B cell (primary cell): ENCODE data around the gene CTNNA1. TPM values are rescaled to one million over a fixed set of nuclear protein-coding genes. Genes with fewer than 3 reads are reported as not detected.

Experiments used
- ATAC-seq: fragments of 200-7000 bp; cut with Tn5 transposase; one replicate; pipeline ENCODE4 v1.10.0; 2021; ENCODE audit warnings: low read depth, mild to moderate bottlenecking, moderate number of reproducible peaks, moderate library complexity
- CTCF ChIA-PET: fragments of 350-600 bp; sonication (Branson Sonifier 250); formaldehyde crosslinking; loops from one replicate; lab custom pipeline; 2021; ENCODE audit warnings: antibody characterized with exemption, inconsistent platforms; lab: Charles Lee
- POLR2A ChIA-PET: fragments of 350-600 bp; sonication (Branson Sonifier 250); formaldehyde crosslinking; loops from one replicate; lab custom pipeline; 2021; ENCODE audit warnings: antibody characterized with exemption; lab: Charles Lee
- DNase-seq: peaks from one replicate; pipeline ENCODE4 v3.0.0; 2013
- H2AFZ ChIP-seq: 2 replicates; pipeline ENCODE4 v1.6.1; 2012; ENCODE audit warnings: mild to moderate bottlenecking, low read depth, low read length; ENCODE audit not compliant: insufficient read depth, poor library complexity, severe bottlenecking
- H3K27ac ChIP-seq, 2 donors: 1 replicate in 1 of 2; 2 replicates in 1 of 2; pipeline ENCODE4 v1.5.1; 2012 to 2013; ENCODE audit warnings: low read length in 2 of 2, mild to moderate bottlenecking in 2 of 2, moderate library complexity in 1 of 2
- H3K27me3 ChIP-seq, 4 experiments: fragments of 200-600 bp in 1 of 4; sonication (generic) in 1 of 4; replicated peaks in 1 of 4; 1 replicate in 2 of 4; 2 replicates in 2 of 4; pipeline versions ENCODE4 v1.6.1 to v1.7.0; 2013 to 2016; ENCODE audit warnings: low read length in 3 of 4, mild to moderate bottlenecking in 2 of 4, mixed read lengths in 1 of 4, moderate library complexity in 1 of 4; ENCODE audit not compliant: insufficient read depth in 4 of 4, control insufficient read depth in 3 of 4; ENCODE audit errors: control extremely low read depth in 1 of 4
- H3K36me3 ChIP-seq, 2 experiments: replicated peaks in 1 of 2; 1 replicate in 1 of 2; 2 replicates in 1 of 2; pipeline versions ENCODE4 v1.6.1 to v1.7.1; 2013; ENCODE audit warnings: low read length in 1 of 2; ENCODE audit not compliant: insufficient read depth in 2 of 2, control insufficient read depth in 1 of 2; ENCODE audit errors: control extremely low read depth in 1 of 2, extremely low read depth in 1 of 2
- H3K4me1 ChIP-seq, 2 donors: fragments of 200-600 bp in 1 of 2; sonication (generic) in 1 of 2; 1 replicate in 1 of 2; 2 replicates in 1 of 2; pipeline versions ENCODE4 v1.5.1 to v1.6.1; 2013 to 2017; ENCODE audit warnings: low read length in 2 of 2; ENCODE audit not compliant: control insufficient read depth in 2 of 2, insufficient read depth in 2 of 2
- H3K4me2 ChIP-seq: replicated peaks from 2 replicates; pipeline ENCODE3; 2012; ENCODE audit warnings: mild to moderate bottlenecking, low read depth, low read length; ENCODE audit not compliant: poor library complexity, severe bottlenecking
- H3K4me3 ChIP-seq, 5 experiments: fragments of 200-600 bp in 1 of 5; sonication (generic) in 1 of 5; 1 replicate in 3 of 5; 2 replicates in 2 of 5; pipeline versions ENCODE4 v1.5.1 to v1.7.0; 2011 to 2016; ENCODE audit warnings: low read length in 4 of 5, mild to moderate bottlenecking in 4 of 5, low read depth in 2 of 5, control low read depth in 1 of 5, moderate library complexity in 1 of 5; ENCODE audit not compliant: insufficient read depth in 1 of 5; ENCODE audit errors: control extremely low read depth in 1 of 5, extremely low read depth in 1 of 5
- H3K79me2 ChIP-seq: fragments of 200-600 bp; sonication (generic); one replicate; pipeline ENCODE4 v1.6.0; 2016; ENCODE audit warnings: low read length; ENCODE audit not compliant: control insufficient read depth, insufficient read depth
- H3K9ac ChIP-seq: fragments of 200-600 bp; sonication (generic); 2 replicates; pipeline ENCODE4 v1.6.1; 2017; ENCODE audit warnings: mild to moderate bottlenecking, low read length, moderate library complexity
- H3K9me3 ChIP-seq, 3 donors: one replicate each; pipeline versions ENCODE4 v1.6.1 to v1.7.1; 2013; ENCODE audit warnings: low read length in 2 of 3; ENCODE audit not compliant: control insufficient read depth in 2 of 3, insufficient read depth in 1 of 3; ENCODE audit errors: control extremely low read depth in 1 of 3
- H4K20me1 ChIP-seq: 2 replicates; pipeline ENCODE4 v1.6.0; 2012; ENCODE audit warnings: mild to moderate bottlenecking, low read length; ENCODE audit not compliant: insufficient read depth, control insufficient read depth, poor library complexity, severe bottlenecking
- H3K27ac Mint-ChIP-seq: one replicate; pipeline ENCODE4 v1.8.0; 2021; ENCODE audit warnings: mixed read lengths
- H3K27me3 Mint-ChIP-seq: one replicate; pipeline ENCODE4 v1.8.0; 2021; ENCODE audit warnings: mixed read lengths
- H3K4me1 Mint-ChIP-seq: one replicate; pipeline ENCODE4 v1.8.0; 2021; ENCODE audit warnings: mixed read lengths
- H3K4me3 Mint-ChIP-seq: one replicate; pipeline ENCODE4 v1.8.0; 2021; ENCODE audit warnings: mixed read lengths
- H3K9me3 Mint-ChIP-seq: one replicate; pipeline ENCODE4 v1.8.0; 2022; ENCODE audit warnings: mixed read lengths; ENCODE audit not compliant: insufficient read depth
- EZH2 ChIP-seq: IDR thresholded peaks from 2 replicates; pipeline ENCODE4 v1.6.1; 2012; ENCODE audit warnings: borderline replicate concordance, low read depth, mild to moderate bottlenecking, moderate library complexity, low read length; ENCODE audit not compliant: insufficient read depth, poor library complexity, severe bottlenecking
- WGBS: methylation state at CpG from one replicate; pipeline ENCODE4 v1.1.5; 2013; ENCODE audit warnings: missing lambda C conversion rate; ENCODE audit not compliant: insufficient coverage; 5-methylcytosine and 5-hydroxymethylcytosine counted together
- intact Hi-C: fragments of 100-400 bp; cut with micrococcal nuclease; formaldehyde crosslinking; loops from one replicate; pipeline ENCODE4 v1.10.0; 2022
- polyA plus RNA-seq: library from polyadenylated mRNA; depleted of rRNA; stranded (reverse); fragments of >200 nt; gene quantifications from 2 replicates; pipeline ENCODE4 v1.2.3, GENCODE V29; 2012
- total RNA-seq, 2 donors: library from RNA; stranded (reverse); fragments of 120-200 nt in 1 of 2; gene quantifications; 1 replicate in 1 of 2; 2 replicates in 1 of 2; pipeline versions ENCODE4 v1.2.3 to v1.2.4, GENCODE V29; 2013 to 2022
- TF ChIP-seq, protein P1 (sequence below): fragments of 200-600 bp; IDR thresholded peaks from one replicate; pipeline ENCODE4 v1.8.0; 2022; ENCODE audit warnings: antibody characterized with exemption, mild to moderate bottlenecking

CTNNA1 gene
- total and polyA plus RNA-seq, 2 donors (not counting 1 experiment from before 2014, with no cell fraction given): 22.7 to 96.0 TPM

GRCh38 chr5:138705007-138705406 lies 48.2 kb upstream of the CTNNA1 start:
- Histone ChIP-seq H3K27ac (no peak overlapping the region), H4K20me1 (no peaks in the 10 kb centered on the region), H3K79me2 (no peaks in the 10 kb centered on the region), H3K4me1 (no peaks in the 10 kb centered on the region), H3K36me3 (no peaks in the 10 kb centered on the region), H3K27me3 (peaks cover 0 to 11% (median 5%) of the 10 kb centered on the region in 4 experiments), H3K4me2 (no peak overlapping the region), H3K9me3 (no peaks in the 10 kb centered on the region), H2AFZ (no peak overlapping the region), H3K4me3 (no peak overlapping the region), H3K9ac (no peak overlapping the region)
- no peak overlapping the region for H3K27ac Mint-ChIP-seq
- peaks cover 34% of the 10 kb centered on the region for H3K27me3 Mint-ChIP-seq
- H3K4me1 Mint-ChIP-seq: no peaks in the 10 kb centered on the region
- DNase-seq: no peak
- CTCF ChIA-PET: no interaction called here
- intact Hi-C loops: no loop called here
- no peak overlapping the region for H3K4me3 Mint-ChIP-seq
- POLR2A ChIA-PET: no interaction called here
- TF ChIP-seq EZH2: no peak
- TF ChIP-seq, protein P1, sequence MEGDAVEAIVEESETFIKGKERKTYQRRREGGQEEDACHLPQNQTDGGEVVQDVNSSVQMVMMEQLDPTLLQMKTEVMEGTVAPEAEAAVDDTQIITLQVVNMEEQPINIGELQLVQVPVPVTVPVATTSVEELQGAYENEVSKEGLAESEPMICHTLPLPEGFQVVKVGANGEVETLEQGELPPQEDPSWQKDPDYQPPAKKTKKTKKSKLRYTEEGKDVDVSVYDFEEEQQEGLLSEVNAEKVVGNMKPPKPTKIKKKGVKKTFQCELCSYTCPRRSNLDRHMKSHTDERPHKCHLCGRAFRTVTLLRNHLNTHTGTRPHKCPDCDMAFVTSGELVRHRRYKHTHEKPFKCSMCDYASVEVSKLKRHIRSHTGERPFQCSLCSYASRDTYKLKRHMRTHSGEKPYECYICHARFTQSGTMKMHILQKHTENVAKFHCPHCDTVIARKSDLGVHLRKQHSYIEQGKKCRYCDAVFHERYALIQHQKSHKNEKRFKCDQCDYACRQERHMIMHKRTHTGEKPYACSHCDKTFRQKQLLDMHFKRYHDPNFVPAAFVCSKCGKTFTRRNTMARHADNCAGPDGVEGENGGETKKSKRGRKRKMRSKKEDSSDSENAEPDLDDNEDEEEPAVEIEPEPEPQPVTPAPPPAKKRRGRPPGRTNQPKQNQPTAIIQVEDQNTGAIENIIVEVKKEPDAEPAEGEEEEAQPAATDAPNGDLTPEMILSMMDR: no peak
- H3K9me3 Mint-ChIP-seq: no peaks in the 10 kb centered on the region
- no peak for ATAC-seq
- no CpG with 5 or more reads among the region's 3 CpGs for WGBS

DNA sequence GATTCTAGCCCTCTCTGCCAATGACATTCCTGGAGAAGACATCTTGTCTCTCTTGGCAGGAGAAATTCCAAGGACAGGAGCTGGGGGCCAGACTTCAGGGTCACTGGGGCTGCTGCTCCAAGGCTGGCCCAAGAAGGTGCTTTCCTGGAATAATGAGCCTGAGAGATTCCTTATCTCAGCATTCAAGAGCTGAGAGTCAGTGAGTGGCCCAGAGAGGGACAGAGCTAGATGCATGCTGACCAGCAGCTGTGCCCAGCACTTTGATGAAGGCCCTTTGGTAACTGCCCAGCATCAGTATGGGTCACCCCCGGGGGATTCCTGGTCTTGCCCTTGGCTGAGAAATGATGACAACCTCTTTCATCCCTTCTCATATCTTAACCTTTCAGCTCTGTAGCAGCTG lies 47.7 kb upstream of the CTNNA1 start:
- Mint-ChIP-seq H3K4me3 (no peak overlapping the region), H3K9me3 (no peaks in the 10 kb centered on the region), H3K4me1 (no peaks in the 10 kb centered on the region), H3K27ac (no peak overlapping the region), H3K27me3 (peaks cover 30% of the 10 kb centered on the region)
- CTCF ChIA-PET: no interaction called here
- Histone ChIP-seq H3K9me3 (no peaks in the 10 kb centered on the region), H4K20me1 (no peaks in the 10 kb centered on the region), H3K4me2 (no peak overlapping the region), H3K4me1 (no peaks in the 10 kb centered on the region), H3K4me3 (no peak overlapping the region), H3K9ac (no peak overlapping the region), H3K79me2 (no peaks in the 10 kb centered on the region), H2AFZ (no peak overlapping the region), H3K36me3 (no peaks in the 10 kb centered on the region), H3K27me3 (peaks cover 0 to 11% (median 5%) of the 10 kb centered on the region in 4 experiments), H3K27ac (no peak overlapping the region)
- DNase-seq: no peak
- TF ChIP-seq EZH2: no peak
- TF ChIP-seq, protein P1: no peak
- intact Hi-C loops: no loop called here
- no peak for ATAC-seq
- POLR2A ChIA-PET: no interaction called here
- WGBS: 88% methylated on average over 1 of the region's 1 CpG
